ENCODE data around the gene OR5H1.
A peak's percentile ranks its signal among the peaks of the same experiment; 100 is the strongest.
"Not testable (repeated sequence)": the region's sequence is repeated elsewhere in the genome, so short reads cannot be mapped to it uniquely, and the experiment has no call there.

The OR5H1 gene

DNA sequence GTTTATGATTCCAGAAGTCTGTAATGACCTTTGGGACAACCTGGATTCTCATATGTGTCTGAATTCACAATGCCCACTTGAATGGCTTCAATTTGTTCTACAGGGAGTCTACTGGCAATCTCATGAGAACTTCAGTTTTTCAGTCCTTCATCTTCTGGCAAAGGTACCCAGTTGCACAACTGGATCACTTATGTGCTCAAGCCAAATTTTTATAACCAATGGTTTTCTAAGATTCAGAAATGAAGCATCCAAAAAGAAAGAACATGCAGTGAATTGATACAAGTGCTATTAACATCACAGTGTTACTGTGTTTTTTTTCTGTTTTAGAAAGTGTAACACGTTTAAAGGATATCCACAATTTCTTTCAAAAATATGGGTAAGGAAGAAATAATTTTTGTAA, 16.7 kb downstream of the OR5H1 start, which contains the start of gene OR5H14:
Gene OR5H14 (plus strand): TSS at position 301 of the 400 bp plus-strand sequence. CDS start 1,907 bp downstream, outside the sequence.
- no peaks in the 10 kb centered on the region for H3K27me3 Mint-ChIP-seq (ENCODE audit: low read depth)
- TF ChIP-seq, protein P1, sequence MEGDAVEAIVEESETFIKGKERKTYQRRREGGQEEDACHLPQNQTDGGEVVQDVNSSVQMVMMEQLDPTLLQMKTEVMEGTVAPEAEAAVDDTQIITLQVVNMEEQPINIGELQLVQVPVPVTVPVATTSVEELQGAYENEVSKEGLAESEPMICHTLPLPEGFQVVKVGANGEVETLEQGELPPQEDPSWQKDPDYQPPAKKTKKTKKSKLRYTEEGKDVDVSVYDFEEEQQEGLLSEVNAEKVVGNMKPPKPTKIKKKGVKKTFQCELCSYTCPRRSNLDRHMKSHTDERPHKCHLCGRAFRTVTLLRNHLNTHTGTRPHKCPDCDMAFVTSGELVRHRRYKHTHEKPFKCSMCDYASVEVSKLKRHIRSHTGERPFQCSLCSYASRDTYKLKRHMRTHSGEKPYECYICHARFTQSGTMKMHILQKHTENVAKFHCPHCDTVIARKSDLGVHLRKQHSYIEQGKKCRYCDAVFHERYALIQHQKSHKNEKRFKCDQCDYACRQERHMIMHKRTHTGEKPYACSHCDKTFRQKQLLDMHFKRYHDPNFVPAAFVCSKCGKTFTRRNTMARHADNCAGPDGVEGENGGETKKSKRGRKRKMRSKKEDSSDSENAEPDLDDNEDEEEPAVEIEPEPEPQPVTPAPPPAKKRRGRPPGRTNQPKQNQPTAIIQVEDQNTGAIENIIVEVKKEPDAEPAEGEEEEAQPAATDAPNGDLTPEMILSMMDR (IDR thresholded peaks at IDR 0.05; ENCODE audit: unreplicated experiment in 3 of 3), result no peak
- no peak within 1 kb of the TSS for H3K4me3 Mint-ChIP-seq
- H3K4me1 Mint-ChIP-seq, result no peaks in the 10 kb centered on the region
- H3K36me3 Mint-ChIP-seq (ENCODE audit: low read depth), result no peaks in the 10 kb centered on the region
- H3K9me3 Mint-ChIP-seq, result no peaks in the 10 kb centered on the region
- no peak within 1 kb of the TSS for H3K27ac Mint-ChIP-seq

DNA sequence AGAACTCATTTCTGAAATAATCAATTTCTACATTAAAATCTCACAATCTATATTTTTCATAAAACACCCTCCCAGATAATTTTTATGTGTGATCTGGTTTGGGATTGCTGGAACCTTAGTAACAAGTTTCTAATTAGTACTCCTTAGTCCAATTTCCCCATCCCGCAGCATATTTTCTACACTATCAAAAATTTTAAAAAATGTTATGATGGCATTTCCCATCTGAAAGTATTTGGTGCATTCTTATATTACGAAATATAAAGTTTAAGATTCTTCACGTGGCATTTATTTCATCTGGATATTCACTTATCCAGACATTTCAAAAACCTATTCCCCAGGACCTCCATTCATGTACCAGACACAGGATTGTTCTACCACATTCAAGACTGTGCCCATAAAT, 18.2 kb downstream of the OR5H1 start:
- no peaks in the 10 kb centered on the region for H3K36me3 Mint-ChIP-seq (ENCODE audit: low read depth)
- H3K4me1 Mint-ChIP-seq, result no peaks in the 10 kb centered on the region
- no peak overlapping the region for H3K4me3 Mint-ChIP-seq
- no peak overlapping the region for H3K27ac Mint-ChIP-seq
- H3K27me3 Mint-ChIP-seq (ENCODE audit: low read depth), result no peaks in the 10 kb centered on the region
- TF ChIP-seq, protein P1 (IDR thresholded peaks at IDR 0.05; ENCODE audit: unreplicated experiment in 3 of 3), result no peak
- H3K9me3 Mint-ChIP-seq, result no peaks in the 10 kb centered on the region

DNA sequence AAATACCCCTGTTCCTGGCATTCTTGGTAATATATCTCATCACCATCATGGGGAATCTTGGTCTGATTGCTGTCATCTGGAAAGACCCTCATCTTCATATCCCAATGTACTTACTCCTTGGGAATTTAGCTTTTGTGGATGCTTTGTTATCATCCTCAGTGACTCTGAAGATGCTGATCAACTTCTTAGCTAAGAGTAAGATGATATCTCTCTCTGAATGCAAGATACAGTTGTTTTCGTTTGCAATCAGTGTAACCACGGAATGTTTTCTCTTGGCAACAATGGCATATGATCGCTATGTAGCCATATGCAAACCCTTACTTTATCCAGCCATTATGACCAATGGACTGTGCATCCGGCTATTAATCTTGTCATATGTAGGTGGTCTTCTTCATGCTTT, 18.9 kb downstream of the OR5H1 start:
- H3K4me3 Mint-ChIP-seq; H3K27ac Mint-ChIP-seq; H3K4me1 Mint-ChIP-seq; H3K27me3 Mint-ChIP-seq (ENCODE audit: low read depth); H3K9me3 Mint-ChIP-seq; H3K36me3 Mint-ChIP-seq (ENCODE audit: low read depth): not testable (repeated sequence)

DNA sequence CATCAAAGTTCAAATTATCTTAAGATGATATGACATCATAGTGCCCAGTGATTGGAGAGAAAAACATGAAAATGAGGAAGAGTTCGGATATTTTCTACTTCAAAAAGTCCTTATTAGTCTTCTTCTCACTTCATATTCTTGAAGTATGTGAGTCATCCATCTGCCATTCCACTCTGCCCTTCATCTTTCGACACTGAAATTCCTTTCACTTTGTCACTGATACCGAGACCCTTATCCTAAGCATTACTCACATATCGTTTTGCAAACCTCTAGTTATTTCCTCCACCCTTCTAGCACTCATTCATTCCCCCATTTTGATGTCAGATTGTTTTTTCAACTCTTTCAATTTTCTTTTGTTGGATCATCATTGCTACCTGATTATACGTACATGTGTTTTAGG, 20.7 kb downstream of the OR5H1 start:
- Mint-ChIP-seq H3K9me3 (no peaks in the 10 kb centered on the region), H3K36me3 (ENCODE audit: low read depth) (no peaks in the 10 kb centered on the region), H3K27me3 (ENCODE audit: low read depth) (no peaks in the 10 kb centered on the region), H3K4me3 (no peak overlapping the region), H3K27ac (no peak overlapping the region), H3K4me1 (no peaks in the 10 kb centered on the region)
- TF ChIP-seq, protein P1 (IDR thresholded peaks at IDR 0.05; ENCODE audit: unreplicated experiment in 3 of 3), result no peak

DNA sequence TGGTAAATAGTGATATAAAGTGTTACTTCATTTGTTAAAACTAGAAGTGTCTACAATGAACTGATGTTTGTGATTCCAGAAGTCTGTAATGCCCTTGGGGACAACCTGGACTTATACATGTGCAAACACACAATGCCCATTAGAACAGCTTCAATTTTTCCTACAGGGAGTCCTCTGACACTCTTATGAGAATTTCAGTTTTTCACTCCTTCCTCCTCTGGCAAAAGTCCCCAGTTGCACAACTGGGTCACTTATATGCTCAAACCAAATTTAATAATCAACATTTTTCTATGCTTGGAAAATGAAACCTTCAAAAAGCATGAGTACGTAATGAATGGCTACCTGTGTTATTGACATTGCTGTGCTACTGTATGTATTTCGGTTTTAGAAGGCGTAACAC, 35.9 kb downstream of the OR5H1 start, which contains the start of gene OR5H15:
Gene OR5H15 (plus strand): TSS at position 301 of the 400 bp plus-strand sequence. CDS start 2,004 bp downstream, outside the sequence.
- H3K27me3 Mint-ChIP-seq (ENCODE audit: low read depth), result no peaks in the 10 kb centered on the region
- H3K4me1 Mint-ChIP-seq, result no peaks in the 10 kb centered on the region
- no peaks in the 10 kb centered on the region for H3K9me3 Mint-ChIP-seq
- TF ChIP-seq, protein P1 (IDR thresholded peaks at IDR 0.05; ENCODE audit: unreplicated experiment in 3 of 3), result no peak
- no peak within 1 kb of the TSS for H3K4me3 Mint-ChIP-seq
- no peaks in the 10 kb centered on the region for H3K36me3 Mint-ChIP-seq (ENCODE audit: low read depth)
- no peak within 1 kb of the TSS for H3K27ac Mint-ChIP-seq

DNA sequence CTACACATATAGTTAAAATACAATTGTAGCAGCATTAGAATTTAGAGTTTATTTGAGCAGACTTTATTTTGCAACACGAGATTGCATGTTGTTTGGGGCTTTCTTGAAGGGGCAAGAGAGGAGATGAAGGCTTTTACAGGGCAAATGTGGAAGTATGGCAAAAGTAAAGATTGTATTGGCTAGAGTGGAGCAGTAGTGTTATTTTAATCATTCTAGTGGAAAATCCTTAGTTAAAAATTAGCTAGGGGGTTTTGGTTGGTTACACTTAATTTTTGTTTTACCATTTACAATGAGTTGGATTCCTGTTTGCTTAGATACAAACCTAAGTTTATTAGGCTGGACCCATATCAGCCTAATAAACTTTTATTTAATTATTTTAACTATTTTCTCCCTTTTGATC, 40.5 kb downstream of the OR5H1 start:
- Mint-ChIP-seq H3K4me1 (no peaks in the 10 kb centered on the region), H3K27ac (peak overlapping the region; percentile 0 to 91 (median 11)), H3K27me3 (ENCODE audit: low read depth) (no peaks in the 10 kb centered on the region), H3K4me3 (no peak overlapping the region), H3K9me3 (peaks cover 10% of the 10 kb centered on the region), H3K36me3 (ENCODE audit: low read depth) (no peaks in the 10 kb centered on the region)
- TF ChIP-seq, protein P1 (IDR thresholded peaks at IDR 0.05; ENCODE audit: unreplicated experiment in 3 of 3), result no peak

All from nephron (organoid).